ENCODE results near the gene RSBN1L. TPM values are rescaled to one million over a fixed set of nuclear protein-coding genes. Genes with fewer than 3 reads are reported as not detected.

Gene RSBN1L
- total RNA-seq, 1 experiment from 2014 or later = 23.2 TPM

GRCh38 chr7:77799078-77799964 lies 103.1 kb downstream of the RSBN1L start:
- ChIA-PET POLR2A (ENCODE audit: low non-redundant PET) (no interaction called here), CTCF (interaction anchor here (1.5 kb wide), 1 partner anchor 148 kb away, joined by 4 read pairs; no protein-coding TSS in a partner anchor)
- H3K4me1 ChIP-seq (ENCODE audit: insufficient read depth, low read length, poor library complexity, severe bottlenecking) = peaks cover 13% of the 10 kb centered on the region
- H3K27ac ChIP-seq (ENCODE audit: low read depth, low read length, poor library complexity, severe bottlenecking) = peak overlapping the region; percentile 90
- no peaks in the 10 kb centered on the region for H3K9me3 ChIP-seq (ENCODE audit: low read depth, low read length, poor library complexity, severe bottlenecking)
- no peaks in the 10 kb centered on the region for H3K36me3 ChIP-seq (ENCODE audit: insufficient read depth, low read length, poor library complexity, severe bottlenecking)
- TF ChIP-seq EZH2 (IDR thresholded peaks at IDR 0.05; ENCODE audit: borderline replicate concordance, low read depth, low read length, poor library complexity, severe bottlenecking) (no peak), CTCF (conservative IDR thresholded peaks at IDR 0.05; ENCODE audit: low read depth, low read length) (0 out of 2 replicates have a peak, but pooled peaks have one; percentile 13)
- H3K4me3 ChIP-seq (ENCODE audit: low read depth, low read length, poor library complexity, severe bottlenecking) = peak overlapping the region; percentile 63
- no peaks in the 10 kb centered on the region for H3K27me3 ChIP-seq (replicated peaks; ENCODE audit: insufficient read depth, low read depth, low read length, poor library complexity)
- BruUV-seq (replicated peaks) = no TSS peak
- intact Hi-C loops (cut with micrococcal nuclease; ENCODE audit: unreplicated experiment) = loop anchor here (10.0 kb wide), 1 partner anchor 135 kb away; no protein-coding TSS in a partner anchor
- peak; percentile 46 for DNase-seq (ENCODE audit: low spot score)

GRCh38 chr7:77800158-77800557 lies 103.9 kb downstream of the RSBN1L start:
- Histone ChIP-seq H3K36me3 (ENCODE audit: insufficient read depth, low read length, poor library complexity, severe bottlenecking) (no peaks in the 10 kb centered on the region), H3K27ac (ENCODE audit: low read depth, low read length, poor library complexity, severe bottlenecking) (no peak overlapping the region), H3K4me1 (ENCODE audit: insufficient read depth, low read length, poor library complexity, severe bottlenecking) (peaks cover 13% of the 10 kb centered on the region), H3K27me3 (replicated peaks; ENCODE audit: insufficient read depth, low read depth, low read length, poor library complexity) (no peaks in the 10 kb centered on the region), H3K9me3 (ENCODE audit: low read depth, low read length, poor library complexity, severe bottlenecking) (no peaks in the 10 kb centered on the region), H3K4me3 (ENCODE audit: low read depth, low read length, poor library complexity, severe bottlenecking) (peak overlapping the region; percentile 63)
- ChIA-PET POLR2A (ENCODE audit: low non-redundant PET) (no interaction called here), CTCF (no interaction called here)
- no peak for DNase-seq (ENCODE audit: low spot score)
- no TSS peak for BruUV-seq (replicated peaks)
- intact Hi-C loops (cut with micrococcal nuclease; ENCODE audit: unreplicated experiment) = no loop called here
- TF ChIP-seq EZH2 (IDR thresholded peaks at IDR 0.05; ENCODE audit: borderline replicate concordance, low read depth, low read length, poor library complexity, severe bottlenecking) (no peak), CTCF (conservative IDR thresholded peaks at IDR 0.05; ENCODE audit: low read depth, low read length) (no peak)

- intact Hi-C loops (cut with micrococcal nuclease; ENCODE audit: unreplicated experiment) = no loop called here
- no peaks in the 10 kb centered on the region for H3K36me3 ChIP-seq (ENCODE audit: insufficient read depth, low read length, poor library complexity, severe bottlenecking)
- H3K9me3 ChIP-seq (ENCODE audit: low read depth, low read length, poor library complexity, severe bottlenecking) = peaks cover 2% of the 10 kb centered on the region
- ChIA-PET CTCF (no interaction called here), POLR2A (ENCODE audit: low non-redundant PET) (no interaction called here)
- H3K4me1 ChIP-seq (ENCODE audit: insufficient read depth, low read length, poor library complexity, severe bottlenecking) = peaks cover 13% of the 10 kb centered on the region
- no peak for TF ChIP-seq CTCF (conservative IDR thresholded peaks at IDR 0.05; ENCODE audit: low read depth, low read length)
- no peak for TF ChIP-seq EZH2 (IDR thresholded peaks at IDR 0.05; ENCODE audit: borderline replicate concordance, low read depth, low read length, poor library complexity, severe bottlenecking)
- no peak for DNase-seq (ENCODE audit: low spot score)
- H3K27me3 ChIP-seq (replicated peaks; ENCODE audit: insufficient read depth, low read depth, low read length, poor library complexity) = no peaks in the 10 kb centered on the region
- H3K4me3 ChIP-seq (ENCODE audit: low read depth, low read length, poor library complexity, severe bottlenecking) = no peak overlapping the region
- BruUV-seq (replicated peaks) = no TSS peak
- no peak overlapping the region for H3K27ac ChIP-seq (ENCODE audit: low read depth, low read length, poor library complexity, severe bottlenecking)
These were observed 104.5 kb downstream of the RSBN1L start for GRCh38 chr7:77800730-77801129.
